HCEC 1CT (cell line): ENCODE measurements around the gene DYNLL1.
A peak's percentile ranks its signal among the peaks of the same experiment; 100 is the strongest.
"Not testable (repeated sequence)": the region's sequence is repeated elsewhere in the genome, so short reads cannot be mapped to it uniquely, and the experiment has no call there.

Experiments
- DNase-seq: peaks from one replicate; pipeline ENCODE4 v3.0.0-alpha.2; 2017

DYNLL1 gene

GRCh38 chr12:120495731-120496412 lies at the start of gene DYNLL1:
Gene DYNLL1 (plus strand): TSS chr12:120496113. CDS start chr12:120496422, 309 bp downstream.
- peak; percentile 94 for DNase-seq

- not testable (repeated sequence) for DNase-seq
These were observed 49.1 kb upstream of the DYNLL1 start for GRCh38 chr12:120446844-120447178.

- DNase-seq: no peak
These were observed 47.9 kb upstream of the DYNLL1 start for GRCh38 chr12:120447992-120448391.

GRCh38 chr12:120452524-120452923 lies 43.4 kb upstream of the DYNLL1 start:
- DNase-seq: not testable (repeated sequence)

- DNase-seq: no peak
These were observed 42.7 kb upstream of the DYNLL1 start for GRCh38 chr12:120453060-120453750.

GRCh38 chr12:120453977-120454376 lies 41.9 kb upstream of the DYNLL1 start:
- DNase-seq: peak; percentile 57

- no peak for DNase-seq
These were observed 40.6 kb upstream of the DYNLL1 start for GRCh38 chr12:120455302-120455701.

GRCh38 chr12:120457133-120457532 lies 38.8 kb upstream of the DYNLL1 start:
- no peak for DNase-seq

- no peak for DNase-seq
These were observed 35.8 kb upstream of the DYNLL1 start for GRCh38 chr12:120460157-120460556.

- no peak for DNase-seq
These were observed 33.7 kb upstream of the DYNLL1 start for GRCh38 chr12:120462099-120462640.

- no peak for DNase-seq
These were observed 32.2 kb upstream of the DYNLL1 start for GRCh38 chr12:120463712-120464111.

GRCh38 chr12:120465756-120466155 lies 30.2 kb upstream of the DYNLL1 start:
- no peak for DNase-seq

GRCh38 chr12:120466560-120467315 lies 29.2 kb upstream of the DYNLL1 start:
- peak; percentile 45 for DNase-seq

GRCh38 chr12:120467439-120467838 lies 28.5 kb upstream of the DYNLL1 start:
- no peak for DNase-seq

- peak; percentile 53 for DNase-seq
These were observed 27.5 kb upstream of the DYNLL1 start for GRCh38 chr12:120468325-120468820.

- DNase-seq: peak; percentile 17
These were observed 27.0 kb upstream of the DYNLL1 start for GRCh38 chr12:120468821-120469449.

- peak; percentile 97 for DNase-seq
These were observed 26.3 kb upstream of the DYNLL1 start, which contains the start of gene SRSF9 for GRCh38 chr12:120469450-120470149. Gene SRSF9 (minus strand): TSS chr12:120469748. CDS start chr12:120469609, 139 bp downstream.

GRCh38 chr12:120470150-120470784 lies 25.6 kb upstream of the DYNLL1 start:
- no peak for DNase-seq

- DNase-seq: no peak
These were observed 23.4 kb upstream of the DYNLL1 start for GRCh38 chr12:120472521-120472920.

- DNase-seq: no peak
These were observed 21.9 kb upstream of the DYNLL1 start for GRCh38 chr12:120473807-120474615.

- DNase-seq: peak; percentile 65
These were observed 21.3 kb upstream of the DYNLL1 start for GRCh38 chr12:120474616-120474960.
